ENCODE measurements around the gene GABRB2. TPM values are rescaled to one million over a fixed set of nuclear protein-coding genes. Genes with fewer than 3 reads are reported as not detected.
"Not testable (repeated sequence)": the region's sequence is repeated elsewhere in the genome, so short reads cannot be mapped to it uniquely, and the experiment has no call there.

The GABRB2 gene
- total and polyA plus RNA-seq, 7 donors, result 0.04 to 0.36 (median 0.14) TPM

- H3K27me3 ChIP-seq (ENCODE audit: insufficient read depth in 3 of 3, low read length in 2 of 3), result no peaks in the 10 kb centered on the region
- no peak for TF ChIP-seq CTCF (IDR thresholded peaks at IDR 0.05)
- intact Hi-C loops (cut with DNase I), result no loop called here
- DNase-seq (no peak), ATAC-seq (no peak)
- no peak overlapping the region for H3K4me3 ChIP-seq
- no peaks in the 10 kb centered on the region for H3K4me1 ChIP-seq
- H3K36me3 ChIP-seq (ENCODE audit: insufficient read depth in 1 of 2, low read depth in 1 of 2), result no peaks in the 10 kb centered on the region
- no peak overlapping the region for H3K27ac ChIP-seq
- H3K9me3 ChIP-seq, result no peaks in the 10 kb centered on the region
Measured at GRCh38 chr5:161305601-161306000, 240.9 kb downstream of the GABRB2 start.

- WGBS, 3 donors, result 10 to 15% (median 13%) methylated on average over 1 of the region's 1 CpG
- Histone ChIP-seq H3K4me3 (no peak overlapping the region), H3K36me3 (ENCODE audit: insufficient read depth in 1 of 2, low read depth in 1 of 2) (no peaks in the 10 kb centered on the region), H3K27ac (no peak overlapping the region), H3K9me3 (no peaks in the 10 kb centered on the region), H3K4me1 (no peaks in the 10 kb centered on the region), H3K27me3 (ENCODE audit: insufficient read depth in 3 of 3, low read length in 2 of 3) (no peaks in the 10 kb centered on the region)
- TF ChIP-seq CTCF (IDR thresholded peaks at IDR 0.05), result no peak
- ATAC-seq (peak in 3 of 4 donors; percentile 74 to 84 (median 83)), DNase-seq (no peak)
- intact Hi-C loops (cut with DNase I), result no loop called here
Measured at GRCh38 chr5:161302559-161302958, 244.0 kb downstream of the GABRB2 start.

- no peak for ATAC-seq
- WGBS, 3 donors, result 73 to 78% (median 74%) methylated on average over 2 of the region's 2 CpGs
- no peak for DNase-seq
- Histone ChIP-seq H3K27ac (no peak overlapping the region), H3K4me1 (no peaks in the 10 kb centered on the region), H3K27me3 (ENCODE audit: insufficient read depth in 3 of 3, low read length in 2 of 3) (no peaks in the 10 kb centered on the region), H3K9me3 (no peaks in the 10 kb centered on the region), H3K36me3 (ENCODE audit: insufficient read depth in 1 of 2, low read depth in 1 of 2) (no peaks in the 10 kb centered on the region), H3K4me3 (no peak overlapping the region)
- no peak for TF ChIP-seq CTCF (IDR thresholded peaks at IDR 0.05)
- intact Hi-C loops (cut with DNase I), result no loop called here
Measured at GRCh38 chr5:161301586-161301985, 244.9 kb downstream of the GABRB2 start.

- no peak for DNase-seq
- Histone ChIP-seq H3K27ac (no peak overlapping the region), H3K36me3 (ENCODE audit: insufficient read depth in 1 of 2, low read depth in 1 of 2) (no peaks in the 10 kb centered on the region), H3K9me3 (no peaks in the 10 kb centered on the region), H3K27me3 (ENCODE audit: insufficient read depth in 3 of 3, low read length in 2 of 3) (no peaks in the 10 kb centered on the region), H3K4me1 (no peaks in the 10 kb centered on the region), H3K4me3 (no peak overlapping the region)
- WGBS, 3 donors, result 80 to 90% (median 84%) methylated on average over 3 of the region's 3 CpGs
- no peak for TF ChIP-seq CTCF (IDR thresholded peaks at IDR 0.05)
- intact Hi-C loops (cut with DNase I), result no loop called here
- no peak for ATAC-seq
Measured at GRCh38 chr5:161299053-161299452, 247.5 kb downstream of the GABRB2 start.

GRCh38 chr5:161297388-161297787 lies 249.1 kb downstream of the GABRB2 start:
- H3K27me3 ChIP-seq (ENCODE audit: insufficient read depth in 3 of 3, low read length in 2 of 3); H3K4me3 ChIP-seq; intact Hi-C loops (cut with DNase I); H3K27ac ChIP-seq; ATAC-seq; H3K4me1 ChIP-seq; DNase-seq; H3K9me3 ChIP-seq; H3K36me3 ChIP-seq (ENCODE audit: insufficient read depth in 1 of 2, low read depth in 1 of 2): not testable (repeated sequence)
- 79 to 82% (median 79%) methylated on average over 2 of the region's 2 CpGs for WGBS, 3 donors

Measured in psoas muscle (tissue), 8 donors.